CD4-positive, alpha-beta T cell treated with Interleukin-4 for 1 hour (primary cell): ENCODE results near the gene PLET1.
A peak's percentile ranks its signal among the peaks of the same experiment; 100 is the strongest.

Source experiments
- DNase-seq, 2 donors: peaks; one replicate each; pipeline ENCODE4 v3.0.0-alpha.2; 2020 to 2022

The PLET1 gene

GRCh38 chr11:112280268-112281126 is 19.8 kb upstream of the PLET1 start:
- DNase-seq: peak; percentile 81 to 87

DNA sequence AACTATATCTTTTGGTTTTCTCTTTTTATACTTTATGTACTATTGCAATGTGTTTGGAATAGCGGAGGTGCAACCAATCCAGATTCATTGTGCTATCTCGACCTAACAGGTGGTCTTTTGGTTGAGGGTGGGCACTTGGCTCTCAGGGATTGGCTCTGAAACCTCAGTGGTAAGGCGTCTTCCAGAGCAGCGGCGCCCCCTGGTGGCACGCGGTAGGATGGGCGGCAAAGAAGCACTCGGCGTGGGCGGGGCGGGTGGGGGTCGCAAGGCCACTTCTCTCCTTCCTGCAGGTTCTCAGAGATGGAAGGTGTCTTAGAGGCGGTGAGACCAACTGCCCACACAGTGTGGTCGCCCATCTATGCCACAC is 19.2 kb upstream of the PLET1 start:
- peak; percentile 74 to 75 for DNase-seq

GRCh38 chr11:112278803-112279202 is 18.1 kb upstream of the PLET1 start:
- no peak for DNase-seq

DNA sequence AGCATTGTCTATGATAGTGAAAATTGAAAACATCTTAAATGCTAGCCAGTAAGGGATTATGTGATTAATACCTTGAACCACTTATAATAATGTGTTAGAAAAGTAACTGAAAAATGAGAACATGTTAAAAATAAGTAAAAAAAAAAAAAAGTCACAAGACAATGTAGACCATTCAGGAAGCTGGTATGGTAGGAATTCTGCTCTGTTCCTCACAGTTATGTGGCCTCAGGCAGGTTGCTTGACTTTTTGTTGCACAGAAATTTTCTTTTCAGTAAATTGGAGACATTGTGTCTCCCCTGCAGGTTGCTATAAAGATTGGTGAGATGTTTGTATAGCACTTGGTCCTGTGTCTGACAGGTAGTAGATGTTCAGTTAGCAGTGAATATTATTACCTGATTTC is 17.3 kb upstream of the PLET1 start:
- DNase-seq: no peak

DNA sequence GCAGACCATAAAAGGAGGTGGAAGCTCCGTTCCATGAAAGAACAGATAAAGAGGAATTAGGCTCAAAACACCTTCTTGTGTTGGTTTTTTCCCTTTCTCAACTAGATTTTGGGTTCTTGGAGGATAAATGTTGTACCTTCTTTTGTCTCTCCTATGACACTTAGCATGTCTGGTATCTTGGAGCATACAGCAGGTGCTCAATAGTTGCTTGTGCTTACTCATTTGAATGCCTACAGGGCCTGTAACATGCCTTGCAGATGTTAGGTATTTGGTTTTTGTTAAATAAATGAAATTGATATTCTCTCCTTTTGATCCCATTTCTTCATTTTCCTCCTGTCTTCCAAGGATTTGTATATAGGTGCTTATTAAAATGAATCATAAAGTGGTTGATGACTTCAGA is 16.4 kb upstream of the PLET1 start:
- DNase-seq: no peak

GRCh38 chr11:112274007-112274783 is 13.5 kb upstream of the PLET1 start:
- no peak for DNase-seq

- DNase-seq: no peak
These were observed 12.4 kb upstream of the PLET1 start for GRCh38 chr11:112273066-112273465.

GRCh38 chr11:112271242-112271641 is 10.6 kb upstream of the PLET1 start:
- DNase-seq: no peak

GRCh38 chr11:112270551-112271180 is 10.0 kb upstream of the PLET1 start:
- DNase-seq: no peak

GRCh38 chr11:112269139-112269538 is 8.5 kb upstream of the PLET1 start:
- DNase-seq: no peak

GRCh38 chr11:112268406-112268805 is 7.7 kb upstream of the PLET1 start:
- DNase-seq: no peak

DNA sequence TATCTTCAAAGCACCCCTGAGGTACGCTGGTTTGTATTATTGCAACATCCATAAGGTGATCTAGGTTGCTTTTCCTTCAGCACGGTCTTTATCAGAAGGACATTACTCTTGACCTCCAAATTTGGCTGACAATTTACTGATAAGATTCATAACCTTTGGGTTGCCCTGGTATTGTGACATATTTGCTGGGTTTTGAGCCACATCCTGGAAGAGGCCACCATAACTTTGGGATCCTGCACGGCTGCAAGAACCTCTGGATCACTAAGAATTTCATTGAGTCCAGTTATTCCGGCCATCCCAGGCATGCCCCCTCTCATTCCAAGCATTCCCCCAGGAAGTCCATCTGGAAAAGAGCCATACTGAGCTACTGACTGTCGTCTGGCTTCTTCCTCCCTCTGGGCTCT is 6.5 kb upstream of the PLET1 start:
- no peak for DNase-seq

DNA sequence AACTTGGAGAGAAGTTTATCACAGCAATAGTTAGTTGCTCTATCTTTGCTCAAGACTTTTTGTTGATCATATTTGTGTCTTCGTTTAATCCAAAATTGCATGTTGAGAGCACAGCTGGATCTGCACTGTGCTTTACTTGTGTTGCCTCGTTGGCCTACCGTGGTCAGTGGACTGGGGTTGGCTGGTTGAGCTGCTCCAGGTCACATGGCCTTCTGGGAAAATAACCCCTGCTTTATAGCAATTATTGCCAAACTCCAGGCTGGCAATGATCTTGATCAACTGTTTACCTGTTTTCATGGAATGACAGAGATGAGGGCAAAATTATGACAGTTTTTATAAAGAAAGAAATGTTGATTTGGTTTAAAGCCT is 5.7 kb upstream of the PLET1 start:
- DNase-seq: no peak

- no peak for DNase-seq
These were observed 5.2 kb upstream of the PLET1 start for GRCh38 chr11:112265659-112266409.

- DNase-seq: no peak
These were observed 5.5 kb downstream of the PLET1 start for GRCh38 chr11:112255067-112255720.

GRCh38 chr11:112253605-112254242 is 6.9 kb downstream of the PLET1 start:
- no peak for DNase-seq

DNA sequence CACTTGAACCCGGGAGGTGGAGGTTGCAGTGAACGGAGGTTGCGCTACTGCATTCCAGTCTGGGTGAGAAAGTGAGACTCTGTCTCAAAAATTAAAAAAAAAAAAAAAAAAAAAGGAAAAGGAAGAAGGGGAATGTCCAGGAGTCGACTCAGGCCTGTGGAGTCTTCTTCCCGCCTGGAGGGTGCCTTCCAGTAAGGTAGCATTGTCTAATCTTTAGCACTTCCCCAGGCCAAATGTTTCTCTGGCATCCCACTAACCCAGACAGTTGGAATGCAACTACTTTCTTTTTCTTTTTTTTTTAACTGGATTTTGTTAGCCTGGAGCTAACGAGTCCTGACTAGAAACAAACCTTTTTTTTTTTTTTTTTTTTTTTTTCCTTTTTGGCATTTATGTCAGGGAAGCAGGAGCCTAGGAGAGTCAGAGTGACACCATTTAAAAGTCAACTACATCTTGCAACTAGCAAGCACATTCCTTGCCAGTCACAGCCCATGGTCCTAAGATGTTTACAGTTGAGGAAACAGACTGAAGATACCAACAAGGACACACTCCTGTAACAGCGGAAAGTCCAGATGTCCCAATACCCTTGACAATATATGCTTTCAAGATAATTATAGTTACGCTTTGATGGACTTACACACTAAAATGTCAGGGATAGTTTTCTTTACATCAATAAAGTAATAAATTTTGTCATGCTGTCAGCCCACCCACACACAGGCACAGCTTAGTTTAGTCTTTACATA is 10.6 kb downstream of the PLET1 start:
- no peak for DNase-seq

DNA sequence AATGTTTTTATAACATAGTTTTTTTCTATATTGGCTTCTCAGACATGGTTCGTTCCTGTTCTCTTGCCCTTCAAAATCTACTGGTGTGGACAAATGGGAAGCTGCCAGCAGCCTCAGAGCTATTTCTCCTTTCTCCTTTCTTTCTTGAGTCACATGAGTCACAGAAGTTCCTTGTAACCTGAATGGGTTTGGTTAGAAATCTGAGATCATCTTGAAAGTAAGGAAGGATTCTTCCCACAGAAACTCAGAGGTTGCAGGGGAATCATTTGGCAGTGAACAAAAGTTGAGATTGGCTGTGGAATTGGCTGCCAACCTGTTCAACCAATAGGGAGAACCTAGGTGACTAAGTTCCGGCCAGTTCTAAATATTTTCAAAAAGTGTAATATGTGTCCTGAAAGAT is 12.5 kb downstream of the PLET1 start:
- DNase-seq: no peak

GRCh38 chr11:112247201-112247600 is 13.5 kb downstream of the PLET1 start:
- no peak for DNase-seq

- no peak for DNase-seq
These were observed 19.2 kb downstream of the PLET1 start for GRCh38 chr11:112241486-112241885.

DNA sequence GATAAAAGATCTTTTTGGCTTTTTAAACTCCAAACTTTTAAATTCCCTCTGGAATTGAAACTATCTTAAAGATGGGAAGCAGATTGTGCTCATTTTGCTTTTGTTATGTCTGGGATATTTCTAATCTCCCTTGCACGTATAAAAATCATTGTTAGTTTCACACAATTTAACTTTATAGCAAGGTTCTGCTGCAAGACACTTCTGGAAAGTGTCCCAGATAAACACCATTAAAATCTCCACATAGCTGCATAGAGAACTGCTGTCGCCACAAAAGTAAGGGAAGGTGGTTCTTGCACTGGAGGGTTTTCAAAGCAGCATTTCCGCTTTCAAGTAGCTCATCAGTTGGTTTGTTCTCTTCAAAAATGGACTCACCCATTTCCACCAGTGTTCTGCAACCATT is 22.6 kb downstream of the PLET1 start:
- no peak for DNase-seq
